ENCODE results near the gene PIK3C3.

GRCh38 chr18:41996020-41996419, 41.0 kb downstream of the PIK3C3 start:
- TF ChIP-seq SP1 (IDR thresholded peaks at IDR 0.05) (no peak), TAF1 (conservative IDR thresholded peaks at IDR 0.05) (no peak), REST (IDR thresholded peaks at IDR 0.05) (no peak), RAD21 (IDR thresholded peaks at IDR 0.05) (no peak), FOXA2 (IDR thresholded peaks at IDR 0.05) (no peak), YY1 (IDR thresholded peaks at IDR 0.05) (no peak), MAX (IDR thresholded peaks at IDR 0.05) (no peak), FOXA1 (IDR thresholded peaks at IDR 0.05) (no peak), JUND (IDR thresholded peaks at IDR 0.05) (no peak), EGR1 (IDR thresholded peaks at IDR 0.05; ENCODE audit: low read depth in 2 of 2) (no peak), NR2F2 (IDR thresholded peaks at IDR 0.05) (no peak)
- TF ChIP-seq, protein P1, sequence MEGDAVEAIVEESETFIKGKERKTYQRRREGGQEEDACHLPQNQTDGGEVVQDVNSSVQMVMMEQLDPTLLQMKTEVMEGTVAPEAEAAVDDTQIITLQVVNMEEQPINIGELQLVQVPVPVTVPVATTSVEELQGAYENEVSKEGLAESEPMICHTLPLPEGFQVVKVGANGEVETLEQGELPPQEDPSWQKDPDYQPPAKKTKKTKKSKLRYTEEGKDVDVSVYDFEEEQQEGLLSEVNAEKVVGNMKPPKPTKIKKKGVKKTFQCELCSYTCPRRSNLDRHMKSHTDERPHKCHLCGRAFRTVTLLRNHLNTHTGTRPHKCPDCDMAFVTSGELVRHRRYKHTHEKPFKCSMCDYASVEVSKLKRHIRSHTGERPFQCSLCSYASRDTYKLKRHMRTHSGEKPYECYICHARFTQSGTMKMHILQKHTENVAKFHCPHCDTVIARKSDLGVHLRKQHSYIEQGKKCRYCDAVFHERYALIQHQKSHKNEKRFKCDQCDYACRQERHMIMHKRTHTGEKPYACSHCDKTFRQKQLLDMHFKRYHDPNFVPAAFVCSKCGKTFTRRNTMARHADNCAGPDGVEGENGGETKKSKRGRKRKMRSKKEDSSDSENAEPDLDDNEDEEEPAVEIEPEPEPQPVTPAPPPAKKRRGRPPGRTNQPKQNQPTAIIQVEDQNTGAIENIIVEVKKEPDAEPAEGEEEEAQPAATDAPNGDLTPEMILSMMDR (IDR thresholded peaks at IDR 0.05; ENCODE audit: low read depth, low read length, missing input control): no peak
- TF ChIP-seq, protein P2, sequence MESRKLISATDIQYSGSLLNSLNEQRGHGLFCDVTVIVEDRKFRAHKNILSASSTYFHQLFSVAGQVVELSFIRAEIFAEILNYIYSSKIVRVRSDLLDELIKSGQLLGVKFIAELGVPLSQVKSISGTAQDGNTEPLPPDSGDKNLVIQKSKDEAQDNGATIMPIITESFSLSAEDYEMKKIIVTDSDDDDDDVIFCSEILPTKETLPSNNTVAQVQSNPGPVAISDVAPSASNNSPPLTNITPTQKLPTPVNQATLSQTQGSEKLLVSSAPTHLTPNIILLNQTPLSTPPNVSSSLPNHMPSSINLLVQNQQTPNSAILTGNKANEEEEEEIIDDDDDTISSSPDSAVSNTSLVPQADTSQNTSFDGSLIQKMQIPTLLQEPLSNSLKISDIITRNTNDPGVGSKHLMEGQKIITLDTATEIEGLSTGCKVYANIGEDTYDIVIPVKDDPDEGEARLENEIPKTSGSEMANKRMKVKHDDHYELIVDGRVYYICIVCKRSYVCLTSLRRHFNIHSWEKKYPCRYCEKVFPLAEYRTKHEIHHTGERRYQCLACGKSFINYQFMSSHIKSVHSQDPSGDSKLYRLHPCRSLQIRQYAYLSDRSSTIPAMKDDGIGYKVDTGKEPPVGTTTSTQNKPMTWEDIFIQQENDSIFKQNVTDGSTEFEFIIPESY (IDR thresholded peaks at IDR 0.05): no peak
